Activated gamma-delta T cell treated with anti-CD3 and anti-CD28 coated beads, Interleukin-2, amount 50 U/mL, for 16 hours (primary cell): ENCODE results near the gene AOX1.
"Not testable (repeated sequence)": the region's sequence is repeated elsewhere in the genome, so short reads cannot be mapped to it uniquely, and the experiment has no call there.

Experiments used
- DNase-seq: peaks from one replicate; pipeline ENCODE4 v3.0.0-alpha.2; 2020; ENCODE audit warnings: low read depth

The AOX1 gene

GRCh38 chr2:200628461-200628860 lies 42.6 kb downstream of the AOX1 start:
- DNase-seq = not testable (repeated sequence)

GRCh38 chr2:200631287-200631686 lies 45.5 kb downstream of the AOX1 start:
- no peak for DNase-seq

- no peak for DNase-seq
Measured at GRCh38 chr2:200634231-200634964, 48.6 kb downstream of the AOX1 start.

GRCh38 chr2:200635251-200635650 lies 49.4 kb downstream of the AOX1 start:
- no peak for DNase-seq

- no peak for DNase-seq
Measured at GRCh38 chr2:200637901-200638300, 52.1 kb downstream of the AOX1 start.

- no peak for DNase-seq
Measured at GRCh38 chr2:200640176-200640575, 54.4 kb downstream of the AOX1 start.

- DNase-seq = no peak
Measured at GRCh38 chr2:200640901-200641300, 55.1 kb downstream of the AOX1 start.

GRCh38 chr2:200648518-200649281 lies 62.9 kb downstream of the AOX1 start:
- not testable (repeated sequence) for DNase-seq

- DNase-seq = no peak
Measured at GRCh38 chr2:200649724-200650123, 63.9 kb downstream of the AOX1 start.

- DNase-seq = no peak
Measured at GRCh38 chr2:200650195-200650594, 64.4 kb downstream of the AOX1 start.

GRCh38 chr2:200652158-200652557 lies 66.3 kb downstream of the AOX1 start:
- no peak for DNase-seq

- no peak for DNase-seq
Measured at GRCh38 chr2:200653021-200653420, 67.2 kb downstream of the AOX1 start.

GRCh38 chr2:200654823-200655222 lies 69.0 kb downstream of the AOX1 start:
- DNase-seq = no peak

GRCh38 chr2:200655918-200656580 lies 70.2 kb downstream of the AOX1 start:
- DNase-seq = no peak

- no peak for DNase-seq
Measured at GRCh38 chr2:200658278-200658864, 72.6 kb downstream of the AOX1 start.

GRCh38 chr2:200659410-200659809 lies 73.6 kb downstream of the AOX1 start:
- DNase-seq = no peak

GRCh38 chr2:200661477-200661876 lies 75.7 kb downstream of the AOX1 start:
- DNase-seq = no peak

- DNase-seq = no peak
Measured at GRCh38 chr2:200662727-200663126, 76.9 kb downstream of the AOX1 start.

- no peak for DNase-seq
Measured at GRCh38 chr2:200664770-200665494, 79.1 kb downstream of the AOX1 start.

GRCh38 chr2:200665626-200666453 lies 80.0 kb downstream of the AOX1 start:
- DNase-seq = no peak

GRCh38 chr2:200667413-200667812 lies 81.6 kb downstream of the AOX1 start:
- DNase-seq = no peak
